Stomach (tissue), 19 donors: ENCODE data around the gene CHD3. TPM values are rescaled to one million over a fixed set of nuclear protein-coding genes. Genes with fewer than 3 reads are reported as not detected.

Source experiments
- DNase-seq, 2 donors: peaks; one replicate each; pipeline versions ENCODE4 v3.0.0 to v3.0.0-alpha.2; 2013 to 2019
- H3K27ac ChIP-seq, 5 donors: fragments of 200-600 bp in 4 of 5; sonication (generic) in 4 of 5; one replicate each; pipeline ENCODE4 v1.5.1; 2013 to 2019; ENCODE audit warnings: mild to moderate bottlenecking in 1 of 5, moderate library complexity in 1 of 5
- H3K27me3 ChIP-seq, 3 donors: fragments of 200-600 bp; sonication (generic); one replicate each; pipeline ENCODE4 v1.5.1; 2017 to 2019; ENCODE audit warnings: mixed run types in 1 of 3
- H3K36me3 ChIP-seq, 4 donors: fragments of 200-600 bp; sonication (generic); 1 replicate in 3 of 4; 2 replicates in 1 of 4; pipeline ENCODE4 v1.5.1; 2016 to 2019
- H3K4me1 ChIP-seq, 4 donors: fragments of 200-600 bp; sonication (generic); one replicate each; pipeline ENCODE4 v1.5.1; 2016 to 2019
- H3K4me3 ChIP-seq, 4 donors: fragments of 200-600 bp; sonication (generic) in 3 of 4; one replicate each; pipeline ENCODE4 v1.5.1; 2016 to 2019; ENCODE audit warnings: mild to moderate bottlenecking in 1 of 4
- H3K9me3 ChIP-seq, 4 donors: fragments of 200-600 bp; sonication (generic); one replicate each; pipeline ENCODE4 v1.5.1; 2016 to 2019
- EP300 ChIP-seq: sonication (generic); formaldehyde crosslinking; IDR thresholded peaks from one replicate; pipeline ENCODE4 v1.6.1; 2017; ENCODE audit warnings: antibody characterized with exemption
- POLR2A ChIP-seq, 4 donors: fragments of 450-650 bp; IDR thresholded peaks; one replicate each; pipeline ENCODE4 v1.6.1; 2016; ENCODE audit warnings: antibody characterized with exemption in 4 of 4, control low read depth in 2 of 4, mild to moderate bottlenecking in 1 of 4, moderate library complexity in 1 of 4
- POLR2AphosphoS5 ChIP-seq, 3 donors: sonication (generic); formaldehyde crosslinking; IDR thresholded peaks; one replicate each; pipeline ENCODE4 v1.6.1; 2016; ENCODE audit warnings: antibody characterized with exemption in 3 of 3
- WGBS, 5 donors: extraction: QIAGEN DNeasy Blood & Tissue Kit in 3 of 5; methylation state at CpG; one replicate each; pipeline versions ENCODE4 v1.1.5 to v1.1.7; 2013 to 2018; 5-methylcytosine and 5-hydroxymethylcytosine counted together
- intact Hi-C: fragments of 100-400 bp; cut with DNase I; formaldehyde crosslinking; loops from one replicate; pipeline ENCODE4 v1.15.1; 2023; ENCODE audit warnings: low total_unique reads
- long read RNA-seq, 10 donors: transcript quantifications; one replicate each; lab custom pipeline, GENCODE V29; 2026
- polyA plus RNA-seq, 3 donors: library from polyadenylated mRNA; stranded (reverse); fragments of 200-250 nt; gene quantifications; one replicate each; pipeline ENCODE4 v1.2.3, GENCODE V29; 2013
- total RNA-seq, 5 donors: library from RNA; depleted of rRNA; stranded (reverse); fragments of >200 nt; gene quantifications; one replicate each; pipeline versions ENCODE4 v1.1.0 to v1.2.3, GENCODE V29; 2014 to 2016
- TF ChIP-seq, protein P1 (sequence below), 7 experiments: fragments of 450-650 bp in 4 of 7; fragments of 200-600 bp in 3 of 7; sonication (generic) in 3 of 7; IDR thresholded peaks; one replicate each; pipeline ENCODE4 v1.5.1; 2016 to 2019; ENCODE audit warnings: antibody characterized with exemption in 7 of 7, control low read depth in 2 of 7, mild to moderate bottlenecking in 1 of 7
- donor health status: healthy with polysubstance abuse.
- donor health status: Bipolar disorder and iron deficiency.
- donor health status: healthy.

CHD3 gene
- total RNA-seq (100 to 1,000 TPM in 1 of 5 donors, 10 to 100 TPM in 4; 43.0 to 190 (median 60.7) TPM), polyA plus RNA-seq (10 to 100 TPM; 51.9 to 97.3 (median 69.1) TPM)
- long read RNA-seq, donor 1, partial matches to known transcripts = 29 of 31 reads
- long read RNA-seq, donor 1, other reads (novel, unspliced or antisense) = 0 of 31 reads
- long read RNA-seq, donor 2, full-length matches to known transcripts = 4 of 27 reads
- long read RNA-seq, donor 2, partial matches to known transcripts = 23 of 27 reads
- long read RNA-seq, donor 2, other reads (novel, unspliced or antisense) = 0 of 27 reads
- long read RNA-seq, donor 3, partial matches to known transcripts = 17 of 22 reads
- long read RNA-seq, donor 3, other reads (novel, unspliced or antisense) = 0 of 22 reads
- long read RNA-seq, donor 4, partial matches to known transcripts = 0 of 1 reads
- long read RNA-seq, donor 4, other reads (novel, unspliced or antisense) = 0 of 1 reads
- long read RNA-seq, donor 5, partial matches to known transcripts = 48 of 51 reads
- long read RNA-seq, donor 5, other reads (novel, unspliced or antisense) = 0 of 51 reads
- long read RNA-seq, donor 6, full-length matches to known transcripts = 16 of 88 reads
- long read RNA-seq, donor 6, partial matches to known transcripts = 72 of 88 reads
- long read RNA-seq, donor 6, other reads (novel, unspliced or antisense) = 0 of 88 reads
- long read RNA-seq, donor 7, partial matches to known transcripts = 16 of 20 reads
- long read RNA-seq, donor 7, other reads (novel, unspliced or antisense) = 0 of 20 reads
- long read RNA-seq, donor 8, partial matches to known transcripts = 39 of 42 reads
- long read RNA-seq, donor 8, other reads (novel, unspliced or antisense) = 0 of 42 reads
- long read RNA-seq, donor 9, partial matches to known transcripts = 24 of 27 reads
- long read RNA-seq, donor 9, other reads (novel, unspliced or antisense) = 0 of 27 reads
- long read RNA-seq, donor 10, partial matches to known transcripts = 5 of 8 reads
- long read RNA-seq, donor 10, other reads (novel, unspliced or antisense) = 0 of 8 reads

DNA sequence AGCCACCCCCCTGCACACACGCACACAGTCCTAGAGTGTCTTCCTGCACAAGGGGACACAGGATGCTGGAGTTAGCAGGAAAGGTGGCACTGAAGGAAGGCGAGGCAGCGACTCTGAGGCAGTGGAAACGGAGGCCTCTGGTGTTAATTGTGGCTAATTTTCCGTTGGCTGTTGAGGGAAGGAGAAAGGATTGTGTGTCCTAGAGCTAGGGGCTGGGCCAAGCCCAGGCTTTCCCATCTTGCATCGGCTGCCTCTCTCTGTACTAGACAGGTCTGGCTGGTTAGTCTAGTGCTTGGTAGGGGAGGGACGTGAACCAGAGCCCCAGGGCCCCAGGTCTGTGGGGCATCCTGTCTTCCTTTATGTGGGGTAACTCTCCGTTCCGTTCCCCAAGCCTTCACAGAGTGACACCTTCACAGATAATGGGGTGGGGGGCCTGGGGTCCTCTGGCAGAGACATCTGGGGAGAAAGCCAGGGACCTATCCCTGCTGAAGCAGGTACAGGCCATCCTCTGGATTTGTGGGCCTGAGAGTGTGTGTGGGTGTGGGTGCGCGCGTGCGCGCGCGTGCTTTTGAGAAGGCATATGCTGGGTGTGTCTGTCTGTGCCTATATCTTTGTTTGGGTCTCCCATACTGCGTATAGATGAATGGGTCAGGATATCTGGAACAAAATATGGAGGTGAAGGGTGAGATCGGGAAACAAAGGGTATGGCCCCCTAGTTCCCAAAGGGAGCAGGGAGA, at the start of gene CHD3:
TSS of gene CHD3 (plus strand) at position 606 of the 737 bp plus-strand sequence. CDS start 212 bp downstream, outside the sequence.
- no peak for TF ChIP-seq EP300
- no peak for TF ChIP-seq POLR2A (IDR thresholded peaks at IDR 0.05)
- TF ChIP-seq, protein P1, sequence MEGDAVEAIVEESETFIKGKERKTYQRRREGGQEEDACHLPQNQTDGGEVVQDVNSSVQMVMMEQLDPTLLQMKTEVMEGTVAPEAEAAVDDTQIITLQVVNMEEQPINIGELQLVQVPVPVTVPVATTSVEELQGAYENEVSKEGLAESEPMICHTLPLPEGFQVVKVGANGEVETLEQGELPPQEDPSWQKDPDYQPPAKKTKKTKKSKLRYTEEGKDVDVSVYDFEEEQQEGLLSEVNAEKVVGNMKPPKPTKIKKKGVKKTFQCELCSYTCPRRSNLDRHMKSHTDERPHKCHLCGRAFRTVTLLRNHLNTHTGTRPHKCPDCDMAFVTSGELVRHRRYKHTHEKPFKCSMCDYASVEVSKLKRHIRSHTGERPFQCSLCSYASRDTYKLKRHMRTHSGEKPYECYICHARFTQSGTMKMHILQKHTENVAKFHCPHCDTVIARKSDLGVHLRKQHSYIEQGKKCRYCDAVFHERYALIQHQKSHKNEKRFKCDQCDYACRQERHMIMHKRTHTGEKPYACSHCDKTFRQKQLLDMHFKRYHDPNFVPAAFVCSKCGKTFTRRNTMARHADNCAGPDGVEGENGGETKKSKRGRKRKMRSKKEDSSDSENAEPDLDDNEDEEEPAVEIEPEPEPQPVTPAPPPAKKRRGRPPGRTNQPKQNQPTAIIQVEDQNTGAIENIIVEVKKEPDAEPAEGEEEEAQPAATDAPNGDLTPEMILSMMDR (IDR thresholded peaks at IDR 0.05) = no peak
- no peak for TF ChIP-seq POLR2AphosphoS5 (IDR thresholded peaks at IDR 0.05)
- H3K27me3 ChIP-seq = no peaks in the 10 kb centered on the region
- intact Hi-C loops = no loop called here
- H3K27ac ChIP-seq = peak within 1 kb of the TSS; percentile 95 to 98 (median 97)
- H3K4me3 ChIP-seq = peak within 1 kb of the TSS; percentile 78 to 93 (median 84)
- H3K9me3 ChIP-seq = no peaks in the 10 kb centered on the region
- WGBS, 5 donors = 13 to 30% (median 21%) methylated on average over 16 to 18 of the region's 18 CpGs
- H3K4me1 ChIP-seq = peaks cover 24 to 61% (median 55%) of the 10 kb centered on the region in 4 donors
- peaks cover 13 to 35% (median 34%) of the 10 kb centered on the region in 4 donors for H3K36me3 ChIP-seq
- peak; percentile 61 to 82 for DNase-seq

- WGBS, 5 donors = 49 to 61% (median 53%) methylated on average over 3 to 6 of the region's 6 CpGs
- peak overlapping the region in 4 of 5 donors; percentile 96 to 100 (median 99) for H3K27ac ChIP-seq
- peaks cover 0 to 13% (median 8%) of the 10 kb centered on the region in 4 donors for H3K36me3 ChIP-seq
- intact Hi-C loops = no loop called here
- H3K27me3 ChIP-seq = no peaks in the 10 kb centered on the region
- DNase-seq = no peak
- TF ChIP-seq POLR2AphosphoS5 (IDR thresholded peaks at IDR 0.05) = no peak
- TF ChIP-seq POLR2A (IDR thresholded peaks at IDR 0.05) = no peak
- TF ChIP-seq, protein P1 (IDR thresholded peaks at IDR 0.05) = no peak
- TF ChIP-seq EP300 = no peak
- H3K9me3 ChIP-seq = no peaks in the 10 kb centered on the region
- H3K4me3 ChIP-seq = peak overlapping the region in 2 of 4 donors; percentile 27 to 72
- H3K4me1 ChIP-seq = peaks cover 39 to 76% (median 67%) of the 10 kb centered on the region in 4 donors
Observed at GRCh38 chr17:7839190-7839875, 49.3 kb upstream of the CHD3 start.

- TF ChIP-seq POLR2A (IDR thresholded peaks at IDR 0.05) (no peak), POLR2AphosphoS5 (IDR thresholded peaks at IDR 0.05) (no peak), EP300 (no peak)
- TF ChIP-seq, protein P1 (IDR thresholded peaks at IDR 0.05) = no peak
- H3K27ac ChIP-seq = peak overlapping the region in 4 of 5 donors; percentile 96 to 100 (median 99)
- peak overlapping the region in 2 of 4 donors; percentile 3 to 27 for H3K4me3 ChIP-seq
- no peaks in the 10 kb centered on the region for H3K27me3 ChIP-seq
- H3K9me3 ChIP-seq = no peaks in the 10 kb centered on the region
- peaks cover 39 to 76% (median 67%) of the 10 kb centered on the region in 4 donors for H3K4me1 ChIP-seq
- H3K36me3 ChIP-seq = peaks cover 0 to 13% (median 8%) of the 10 kb centered on the region in 4 donors
- 23 to 55% (median 49%) methylated on average over 2 of the region's 2 CpGs for WGBS, 5 donors
- DNase-seq = peak in 1 of 2 donors; percentile 54
- intact Hi-C loops = no loop called here
Observed at GRCh38 chr17:7839876-7840261, 48.7 kb upstream of the CHD3 start.
